H1 (cell line): ENCODE measurements around the gene PRIMA1. TPM values are rescaled to one million over a fixed set of nuclear protein-coding genes. Genes with fewer than 3 reads are reported as not detected.

Source experiments
- CTCF ChIA-PET: fragments of 300-600 bp; sonication (Branson Sonifier 250); formaldehyde crosslinking; loops from one replicate; lab custom pipeline; 2021; ENCODE audit not compliant: partially characterized antibody; lab: Charles Lee
- POLR2A ChIA-PET: fragments of 300-600 bp; sonication (Branson Sonifier 250); formaldehyde crosslinking; loops from one replicate; lab custom pipeline; 2021; ENCODE audit warnings: inconsistent platforms; ENCODE audit not compliant: partially characterized antibody; lab: Charles Lee
- DNase-seq, 2 experiments: peaks; one replicate each; pipeline versions ENCODE4 v3.0.0 to v3.0.0-alpha.2; 2010 to 2022; ENCODE audit warnings: low spot score in 2 of 2, low read depth in 1 of 2, mixed read lengths in 1 of 2
- FAIRE-seq: peaks from 2 replicates; lab custom pipeline; 2011; peaks lifted over from hg19 to GRCh38; lab: Jason Lieb, UNC
- H2AFZ ChIP-seq: 2 replicates; pipeline ENCODE4 v1.8.1; 2012; ENCODE audit warnings: low read length, inconsistent platforms
- H2AK5ac ChIP-seq: 2 replicates; pipeline ENCODE4 v1.6.1; 2013; ENCODE audit warnings: low read depth, low read length
- H2BK120ac ChIP-seq: replicated peaks from 2 replicates; pipeline ENCODE3; 2013; ENCODE audit warnings: low read depth, low read length, inconsistent platforms
- H2BK12ac ChIP-seq: 2 replicates; pipeline ENCODE4 v1.6.1; 2013; ENCODE audit warnings: low read depth, low read length
- H2BK15ac ChIP-seq: 2 replicates; pipeline ENCODE4 v1.6.1; 2013; ENCODE audit warnings: low read length
- H2BK20ac ChIP-seq: 2 replicates; pipeline ENCODE4 v1.6.1; 2013; ENCODE audit warnings: low read length
- H2BK5ac ChIP-seq: 2 replicates; pipeline ENCODE4 v1.6.1; 2013; ENCODE audit warnings: low read depth, low read length
- H3K14ac ChIP-seq: 2 replicates; pipeline ENCODE4 v1.6.1; 2013; ENCODE audit warnings: inconsistent platforms; ENCODE audit not compliant: insufficient read length
- H3K18ac ChIP-seq: 2 replicates; pipeline ENCODE4 v1.6.1; 2013; ENCODE audit warnings: low read length; ENCODE audit errors: extremely low read depth
- H3K23ac ChIP-seq: 2 replicates; pipeline ENCODE4 v1.6.1; 2013; ENCODE audit warnings: inconsistent platforms; ENCODE audit not compliant: insufficient read length
- H3K23me2 ChIP-seq: 2 replicates; pipeline ENCODE4 v1.6.1; 2013; ENCODE audit warnings: low read depth, low read length
- H3K27ac ChIP-seq: 2 replicates; pipeline ENCODE4 v1.6.1; 2011; ENCODE audit warnings: low read depth, low read length, inconsistent platforms
- H3K27me3 ChIP-seq, 4 experiments: replicated peaks in 1 of 4; 1 replicate in 1 of 4; 2 replicates in 3 of 4; pipeline versions ENCODE4 v1.6.1 to v1.8.1; 2011 to 2013; ENCODE audit warnings: low read length in 3 of 4, mild to moderate bottlenecking in 3 of 4, inconsistent platforms in 2 of 4, mixed read lengths in 2 of 4, moderate library complexity in 1 of 4; ENCODE audit not compliant: control insufficient read depth in 3 of 4, insufficient read depth in 3 of 4; ENCODE audit errors: extremely low read depth in 1 of 4
- H3K36me3 ChIP-seq, 4 experiments: 2 replicates each; pipeline versions ENCODE4 v1.6.1 to v1.8.1; 2011 to 2013; ENCODE audit warnings: mild to moderate bottlenecking in 4 of 4, low read length in 3 of 4, moderate library complexity in 2 of 4, control low read depth in 1 of 4, inconsistent platforms in 1 of 4; ENCODE audit not compliant: insufficient read depth in 4 of 4, control insufficient read depth in 2 of 4
- H3K4ac ChIP-seq: replicated peaks from 2 replicates; pipeline ENCODE3; 2013; ENCODE audit warnings: low read length, low read depth, mixed read lengths, inconsistent platforms; ENCODE audit not compliant: insufficient read length
- H3K4me1 ChIP-seq, 4 experiments: replicated peaks in 1 of 4; 1 replicate in 1 of 4; 2 replicates in 3 of 4; pipeline versions ENCODE4 v1.6.1 to v1.8.1; 2011 to 2013; ENCODE audit warnings: low read length in 3 of 4, inconsistent platforms in 2 of 4, mixed read lengths in 1 of 4; ENCODE audit not compliant: insufficient read depth in 4 of 4, control insufficient read depth in 3 of 4
- H3K4me2 ChIP-seq, 2 experiments: 2 replicates each; pipeline versions ENCODE4 v1.6.1 to v1.8.1; 2011 to 2013; ENCODE audit warnings: low read depth in 2 of 2, low read length in 2 of 2, control low read depth in 1 of 2, inconsistent platforms in 1 of 2, mild to moderate bottlenecking in 1 of 2; ENCODE audit not compliant: insufficient read depth in 1 of 2
- H3K4me3 ChIP-seq, 4 experiments: fragments of 200-600, 300-600 bp in 1 of 4; sonication (generic), shearing (Covaris generic), sonication (Bioruptor Twin) in 1 of 4; 2 replicates each; pipeline versions ENCODE4 v1.5.1 to v1.8.1; 2011 to 2016; ENCODE audit warnings: low read length in 4 of 4, low read depth in 3 of 4, control low read depth in 2 of 4, inconsistent platforms in 2 of 4, mild to moderate bottlenecking in 2 of 4, mixed read lengths in 1 of 4, moderate library complexity in 1 of 4; ENCODE audit not compliant: insufficient read depth in 2 of 4; ENCODE audit errors: extremely low read depth in 1 of 4
- H3K56ac ChIP-seq: replicated peaks from 2 replicates; pipeline ENCODE3; 2013; ENCODE audit warnings: low read depth, mild to moderate bottlenecking, mixed read lengths, low read length, inconsistent platforms; ENCODE audit not compliant: insufficient read length
- H3K79me1 ChIP-seq: 2 replicates; pipeline ENCODE4 v1.6.1; 2013; ENCODE audit warnings: low read depth, low read length, control low read depth
- H3K79me2 ChIP-seq, 2 experiments: 2 replicates each; pipeline versions ENCODE4 v1.6.1 to v1.8.1; 2012 to 2013; ENCODE audit warnings: low read length in 2 of 2, mild to moderate bottlenecking in 2 of 2, inconsistent platforms in 1 of 2; ENCODE audit not compliant: insufficient read depth in 2 of 2, control insufficient read depth in 1 of 2
- H3K9ac ChIP-seq, 4 experiments: replicated peaks in 1 of 4; 1 replicate in 1 of 4; 2 replicates in 3 of 4; pipeline versions ENCODE4 v1.6.1 to v1.8.1; 2011 to 2013; ENCODE audit warnings: low read depth in 3 of 4, low read length in 3 of 4, control low read depth in 2 of 4, mild to moderate bottlenecking in 2 of 4, moderate library complexity in 2 of 4, inconsistent platforms in 1 of 4; ENCODE audit errors: extremely low read depth in 1 of 4
- H3K9me3 ChIP-seq, 2 experiments: 2 replicates each; pipeline versions ENCODE4 v1.6.1 to v1.8.1; 2012 to 2013; ENCODE audit warnings: mild to moderate bottlenecking in 2 of 2, moderate library complexity in 2 of 2, control low read depth in 1 of 2, inconsistent platforms in 1 of 2, low read depth in 1 of 2, low read length in 1 of 2, mixed read lengths in 1 of 2; ENCODE audit not compliant: insufficient read depth in 2 of 2
- H4K20me1 ChIP-seq, 2 experiments: replicated peaks in 1 of 2; 2 replicates each; pipeline versions ENCODE3 to v1.8.1; 2011 to 2013; ENCODE audit warnings: inconsistent platforms in 2 of 2, low read length in 2 of 2, mild to moderate bottlenecking in 1 of 2; ENCODE audit not compliant: insufficient read depth in 2 of 2, control insufficient read depth in 1 of 2
- H4K5ac ChIP-seq: 2 replicates; pipeline ENCODE4 v1.6.1; 2013; ENCODE audit warnings: low read length, low read depth, mixed read lengths, inconsistent platforms; ENCODE audit not compliant: insufficient read length
- H4K8ac ChIP-seq: 2 replicates; pipeline ENCODE4 v1.8.0; 2013; ENCODE audit warnings: mild to moderate bottlenecking, moderate library complexity, low read length, inconsistent platforms; ENCODE audit not compliant: insufficient read depth; ENCODE audit errors: extremely low read depth
- H4K91ac ChIP-seq: replicated peaks from 2 replicates; pipeline ENCODE3; 2013; ENCODE audit warnings: low read length, mixed read lengths, inconsistent platforms; ENCODE audit not compliant: insufficient read length
- CTCF ChIP-seq, 3 experiments: IDR thresholded peaks; 1 replicate in 2 of 3; 2 replicates in 1 of 3; pipeline versions ENCODE4 v1.5.1 to v1.6.1; 2011; ENCODE audit warnings: low read length in 3 of 3, mild to moderate bottlenecking in 3 of 3, inconsistent platforms in 2 of 3, low read depth in 1 of 3, moderate library complexity in 1 of 3; ENCODE audit not compliant: insufficient read depth in 1 of 3; ENCODE audit errors: control extremely low read depth in 1 of 3
- EP300 ChIP-seq, 2 experiments: IDR thresholded peaks; 1 replicate in 1 of 2; 2 replicates in 1 of 2; pipeline ENCODE4 v1.6.1; 2011 to 2012; ENCODE audit warnings: low read depth in 2 of 2, low read length in 2 of 2, mild to moderate bottlenecking in 2 of 2, borderline replicate concordance in 1 of 2, inconsistent platforms in 1 of 2, moderate library complexity in 1 of 2
- RAD21 ChIP-seq, 2 experiments: IDR thresholded peaks in 1 of 2; conservative IDR thresholded peaks in 1 of 2; 2 replicates each; pipeline ENCODE4 v1.6.1; 2011; ENCODE audit warnings: low read depth in 2 of 2, low read length in 2 of 2, improper control_type of control experiment in 1 of 2, inconsistent platforms in 1 of 2, mild to moderate bottlenecking in 1 of 2, moderate library complexity in 1 of 2
- TCF12 ChIP-seq: IDR thresholded peaks from 2 replicates; pipeline ENCODE4 v1.6.1; 2011; ENCODE audit warnings: low read depth, mild to moderate bottlenecking, low read length
- WGBS, 2 experiments: shearing (Covaris generic) in 1 of 2; methylation state at CpG; one replicate each; pipeline versions ENCODE4 v1.1.6 to v1.1.7; 2013 to 2015; ENCODE audit warnings: low lambda C conversion rate in 2 of 2, mixed read lengths in 2 of 2, inconsistent platforms in 1 of 2, low coverage in 1 of 2, missing lambda C conversion rate in 1 of 2; ENCODE audit not compliant: insufficient replicate concordance in 2 of 2, insufficient coverage in 1 of 2, insufficient read length in 1 of 2; ENCODE audit errors: extremely low coverage in 1 of 2, missing lambda C conversion rate in 1 of 2; 5-methylcytosine and 5-hydroxymethylcytosine counted together
- polyA plus RNA-seq, 7 experiments: library from polyadenylated mRNA; depleted of rRNA in 3 of 7; stranded (reverse) in 5 of 7; unstranded in 2 of 7; fragments of >200 nt in 5 of 7; fragments of 200-250 nt in 2 of 7; gene quantifications; 1 replicate in 5 of 7; 2 replicates in 1 of 7; 4 replicates in 1 of 7; pipeline versions ENCODE4 v1.2.1 to v1.2.3, GENCODE V29; 2011 to 2013; ENCODE audit warnings: missing spikeins in 2 of 7, mixed read lengths in 2 of 7
- total RNA-seq: library from RNA; stranded (reverse); fragmentation: NEBNext Ultra II Directional; extraction: Animal tissue kit (Norgen Biotek cat#: 25700); gene quantifications from 2 replicates; pipeline ENCODE4 v1.2.1, GENCODE V29; 2021

Gene PRIMA1
- total and polyA plus RNA-seq, 2 of the 8 experiments (the other 6 are each of a cell fraction or from before 2014, with no cell fraction given) = 2.8 to 4.5 TPM

GRCh38 chr14:93824518-93825234 is 36.4 kb upstream of the PRIMA1 start:
- no peak overlapping the region for H2AK5ac ChIP-seq
- no peak overlapping the region for H2AFZ ChIP-seq
- no peak overlapping the region; a peak in 1 of 4 replicates for H3K4me2 ChIP-seq
- no peak overlapping the region for H2BK120ac ChIP-seq
- no peak overlapping the region for H4K91ac ChIP-seq
- H3K18ac ChIP-seq = no peak overlapping the region
- H2BK12ac ChIP-seq = no peak overlapping the region
- ChIA-PET POLR2A (interaction anchor here (1.1 kb wide), 1 partner anchor 35 kb away, joined by 3 read pairs; no protein-coding TSS in a partner anchor), CTCF (interaction anchor here (0.8 to 2.1 kb wide), 5 partner anchors 9 to 176 kb away, joined by 3 to 6 read pairs (median 3); no protein-coding TSS in a partner anchor)
- H2BK15ac ChIP-seq = no peak overlapping the region
- H3K4me1 ChIP-seq = no peaks in the 10 kb centered on the region
- no peak overlapping the region for H4K8ac ChIP-seq
- H3K9ac ChIP-seq = no peak overlapping the region
- FAIRE-seq = no peak
- no peak overlapping the region for H3K4me3 ChIP-seq
- H3K9me3 ChIP-seq = no peaks in the 10 kb centered on the region
- H3K14ac ChIP-seq = no peak overlapping the region
- DNase-seq = no peak
- H3K79me1 ChIP-seq = no peaks in the 10 kb centered on the region
- no peaks in the 10 kb centered on the region for H3K27me3 ChIP-seq
- WGBS, 2 experiments = 86% methylated on average over 29 of the region's 33 CpGs; no CpG with 5 or more reads in 1 of the 2 experiments
- H4K5ac ChIP-seq = no peak overlapping the region
- no peak overlapping the region for H3K23ac ChIP-seq
- H3K36me3 ChIP-seq = no peaks in the 10 kb centered on the region; a peak in 1 of 8 replicates
- no peak overlapping the region for H2BK20ac ChIP-seq
- no peak overlapping the region for H2BK5ac ChIP-seq
- H3K79me2 ChIP-seq = no peaks in the 10 kb centered on the region
- no peaks in the 10 kb centered on the region for H4K20me1 ChIP-seq
- no peak overlapping the region for H3K56ac ChIP-seq
- TF ChIP-seq CTCF (IDR thresholded peaks at IDR 0.05; ENCODE audit: control extremely low read depth in 1 of 3, insufficient read depth in 1 of 3, low read depth in 1 of 3, low read length in 3 of 3) (peak in 2 of 3 experiments; percentile 10 to 40; a peak in 3 of 4 replicates), EP300 (IDR thresholded peaks at IDR 0.05; ENCODE audit: borderline replicate concordance in 1 of 2, low read depth in 2 of 2, low read length in 2 of 2) (no peak), TCF12 (no peak), RAD21 (IDR thresholded peaks at IDR 0.05 in 1 of 2, conservative IDR thresholded peaks at IDR 0.05 in 1 of 2; ENCODE audit: low read depth in 2 of 2, low read length in 2 of 2) (peak in 1 of 2 experiments; percentile 21; a peak in 1 of 4 replicates)
- H3K27ac ChIP-seq = no peak overlapping the region
- H3K4ac ChIP-seq = no peak overlapping the region
- H3K23me2 ChIP-seq = peaks cover under 1% of the 10 kb centered on the region; the same call in 1 of the 2 replicates
